ENCODE data around the gene POM121C.
"Not testable (repeated sequence)": the region's sequence is repeated elsewhere in the genome, so short reads cannot be mapped to it uniquely, and the experiment has no call there.

The POM121C gene

GRCh38 chr7:75393194-75393593 is 92.9 kb downstream of the POM121C start:
- DNase-seq (ENCODE audit: low read depth), result not testable (repeated sequence)

- DNase-seq (ENCODE audit: low read depth), result not testable (repeated sequence)
These were observed 111.4 kb downstream of the POM121C start for GRCh38 chr7:75374519-75375317.

GRCh38 chr7:75374144-75374518 is 112.0 kb downstream of the POM121C start:
- DNase-seq (ENCODE audit: low read depth), result not testable (repeated sequence)

GRCh38 chr7:75367313-75367712 is 118.8 kb downstream of the POM121C start:
- DNase-seq (ENCODE audit: low read depth), result not testable (repeated sequence)
